ENCODE measurements around the gene C6orf15.

DNA sequence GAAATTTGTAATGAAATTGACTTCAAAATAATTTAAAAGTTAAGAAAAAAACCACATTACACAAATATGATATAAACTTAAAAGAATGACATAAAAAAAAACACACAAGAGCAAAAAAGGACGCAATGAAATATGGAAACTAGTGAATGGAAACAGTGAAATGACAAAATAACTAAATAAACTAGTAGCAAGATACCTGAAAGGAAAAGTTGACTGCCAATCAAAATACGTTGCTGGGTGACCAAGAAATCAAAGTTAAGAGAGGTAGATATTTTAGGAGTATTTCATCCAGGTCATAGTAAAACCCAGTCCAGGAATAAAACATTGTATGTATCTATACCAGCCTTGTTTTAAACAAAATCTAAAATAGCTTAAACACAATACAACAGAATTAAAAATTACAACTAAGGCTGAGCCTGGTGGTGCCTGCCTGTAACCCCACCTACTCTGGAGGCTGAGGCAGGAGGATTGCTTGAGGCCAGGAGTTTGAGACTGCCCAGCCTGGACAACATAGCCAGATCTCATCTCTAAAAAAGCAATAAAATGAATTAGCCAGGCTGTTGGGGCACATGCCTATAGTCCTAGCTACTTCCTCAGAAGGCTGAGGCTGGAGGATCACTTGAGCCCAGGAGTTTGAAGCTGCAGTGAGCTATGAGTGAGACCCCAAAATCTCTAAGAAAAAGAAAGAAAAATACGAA lies 22.0 kb downstream of the C6orf15 start:
- no peak for TF ChIP-seq POLR2AphosphoS5 (IDR thresholded peaks at IDR 0.05)
- no peak for TF ChIP-seq POLR2A (IDR thresholded peaks at IDR 0.05)
- TF ChIP-seq CTCF (IDR thresholded peaks at IDR 0.05 in 8 of 11, conservative IDR thresholded peaks at IDR 0.05 in 3 of 11): no peak

All from spleen (tissue), 7 donors.